HPDE6-E6E7 (cell line): Measurements from ENCODE around the gene CATSPER3.
"Not testable (repeated sequence)": the region's sequence is repeated elsewhere in the genome, so short reads cannot be mapped to it uniquely, and the experiment has no call there.

ENCODE experiments used
- DNase-seq: peaks from one replicate; pipeline ENCODE4 v3.0.0; 2011; ENCODE audit warnings: missing footprints; ENCODE audit errors: extremely low spot score

The CATSPER3 gene

GRCh38 chr5:134975078-134975715 is 7.5 kb downstream of the CATSPER3 start:
- no peak for DNase-seq

GRCh38 chr5:134975843-134976242 is 8.1 kb downstream of the CATSPER3 start:
- DNase-seq = no peak

GRCh38 chr5:134976841-134977240 is 9.1 kb downstream of the CATSPER3 start:
- no peak for DNase-seq

GRCh38 chr5:134979416-134979815 is 11.7 kb downstream of the CATSPER3 start:
- no peak for DNase-seq

- no peak for DNase-seq
Observed at GRCh38 chr5:134982230-134982629, 14.5 kb downstream of the CATSPER3 start.

- DNase-seq = no peak
Observed at GRCh38 chr5:134989266-134989830, 21.6 kb downstream of the CATSPER3 start.

- DNase-seq = not testable (repeated sequence)
Observed at GRCh38 chr5:134990183-134990582, 22.5 kb downstream of the CATSPER3 start.

GRCh38 chr5:134992148-134992547 is 24.4 kb downstream of the CATSPER3 start:
- DNase-seq = no peak

GRCh38 chr5:134993161-134993560 is 25.5 kb downstream of the CATSPER3 start:
- DNase-seq = no peak

- no peak for DNase-seq
Observed at GRCh38 chr5:134994560-134995156, 27.0 kb downstream of the CATSPER3 start.

GRCh38 chr5:134995850-134996402 is 28.2 kb downstream of the CATSPER3 start:
- DNase-seq = no peak

GRCh38 chr5:134997015-134997414 is 29.3 kb downstream of the CATSPER3 start:
- DNase-seq = no peak

GRCh38 chr5:134998068-134998467 is 30.4 kb downstream of the CATSPER3 start:
- not testable (repeated sequence) for DNase-seq

- no peak for DNase-seq
Observed at GRCh38 chr5:135004376-135004775, 36.7 kb downstream of the CATSPER3 start.

- DNase-seq = no peak
Observed at GRCh38 chr5:135005076-135005475, 37.4 kb downstream of the CATSPER3 start.

GRCh38 chr5:135007305-135007704 is 39.6 kb downstream of the CATSPER3 start:
- no peak for DNase-seq

GRCh38 chr5:135007749-135008363 is 40.1 kb downstream of the CATSPER3 start:
- DNase-seq = no peak

- DNase-seq = no peak
Observed at GRCh38 chr5:135008556-135008955, 40.8 kb downstream of the CATSPER3 start.

GRCh38 chr5:135008981-135009735 is 41.5 kb downstream of the CATSPER3 start:
- no peak for DNase-seq

- DNase-seq = no peak
Observed at GRCh38 chr5:135009736-135010501, 42.2 kb downstream of the CATSPER3 start.
